Right lung (tissue), 5 donors: ENCODE results near the gene RGS5. TPM values are rescaled to one million over a fixed set of nuclear protein-coding genes. Genes with fewer than 3 reads are reported as not detected.

ENCODE experiments used
- DNase-seq, 2 donors: peaks; one replicate each; pipeline ENCODE4 v3.0.0-alpha.2; 2013
- polyA plus RNA-seq, 5 donors: library from polyadenylated mRNA; unstranded; fragments of 120-200 nt; gene quantifications; one replicate each; pipeline versions ENCODE4 v1.2.1 to v1.2.3, GENCODE V29; 2013; ENCODE audit warnings: inconsistent platforms in 1 of 5, low replicate concordance in 1 of 5; ENCODE audit not compliant: insufficient read length in 5 of 5, insufficient read depth in 1 of 5

Gene RGS5
- polyA plus RNA-seq, 5 donors, result 93.7 to 149 (median 113) TPM

- no peak for DNase-seq
Measured at GRCh38 chr1:163148911-163149310, 53.8 kb downstream of the RGS5 start.

GRCh38 chr1:163147019-163147418 is 55.7 kb downstream of the RGS5 start:
- DNase-seq, result no peak

GRCh38 chr1:163145435-163145834 is 57.3 kb downstream of the RGS5 start:
- no peak for DNase-seq

- DNase-seq, result no peak
Measured at GRCh38 chr1:163144418-163144817, 58.3 kb downstream of the RGS5 start.

DNA sequence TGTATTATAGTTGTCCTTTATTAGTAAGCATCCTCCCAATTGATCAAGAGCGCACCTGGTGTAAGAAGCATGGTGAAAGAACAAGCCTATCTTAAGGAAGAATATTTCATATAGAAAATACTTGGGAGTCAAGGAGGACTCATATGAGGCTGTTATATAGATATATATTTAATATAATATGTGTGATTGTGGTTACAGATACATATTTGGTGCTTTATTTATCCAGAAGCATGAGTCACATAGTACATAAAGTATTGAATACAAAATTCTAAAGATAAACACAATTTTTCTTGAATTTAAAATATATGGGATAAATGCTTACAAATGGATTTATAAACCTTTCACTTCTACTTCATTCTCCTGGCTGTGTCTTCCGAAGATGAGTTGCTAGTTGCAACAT is 60.6 kb downstream of the RGS5 start:
- no peak for DNase-seq

DNA sequence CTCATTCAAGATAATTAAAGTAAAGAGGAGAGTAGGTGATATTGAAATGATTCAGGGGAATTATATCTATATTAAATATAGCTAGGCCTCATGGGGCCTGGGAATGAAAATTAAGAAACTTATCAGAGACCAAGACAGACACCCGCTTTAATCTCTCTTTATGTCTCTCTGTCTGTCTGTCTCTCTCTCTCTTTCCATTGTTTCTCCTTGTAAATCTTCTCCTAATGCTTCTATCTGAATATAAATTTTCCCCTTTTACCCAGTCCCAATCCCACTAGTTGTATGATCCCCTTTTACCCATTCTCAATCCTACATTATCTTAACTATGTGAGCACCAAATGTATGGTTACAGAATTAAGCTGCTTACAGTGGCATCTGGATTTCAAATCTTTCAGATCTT is 61.2 kb downstream of the RGS5 start:
- DNase-seq, result no peak

DNA sequence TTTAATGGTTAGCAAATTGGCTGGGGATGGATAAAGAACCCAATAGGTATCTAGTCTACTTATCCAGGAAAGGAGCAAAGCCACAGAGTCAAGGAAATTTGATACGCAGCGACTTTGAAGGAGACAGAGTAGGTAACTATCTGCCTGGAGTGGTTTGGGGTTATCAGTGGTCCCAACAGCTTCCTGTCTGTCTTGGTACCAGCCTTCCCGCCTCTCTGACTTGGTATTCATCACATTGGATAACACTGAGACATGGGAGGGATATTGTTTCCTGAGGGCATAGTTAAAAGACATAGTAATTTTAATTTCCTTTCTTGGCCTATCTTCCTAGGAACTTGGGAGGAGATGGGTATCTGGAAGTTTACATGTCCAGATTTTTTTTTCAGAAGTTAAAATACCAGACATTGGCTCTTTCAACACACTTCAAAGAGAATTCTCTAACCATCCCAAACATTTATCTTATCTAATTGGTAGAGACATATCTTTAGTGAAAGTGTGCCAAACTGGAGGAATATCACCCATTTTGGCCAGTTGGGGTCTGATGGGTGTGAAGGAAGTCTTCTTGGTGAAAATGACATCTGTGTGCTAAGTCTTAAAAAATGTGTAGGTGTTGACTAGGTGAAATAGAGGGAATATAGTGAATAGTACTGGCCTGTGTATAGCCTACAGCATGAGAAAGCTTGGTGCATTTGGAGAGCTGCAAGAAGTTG is 65.0 kb downstream of the RGS5 start:
- DNase-seq, result no peak

DNA sequence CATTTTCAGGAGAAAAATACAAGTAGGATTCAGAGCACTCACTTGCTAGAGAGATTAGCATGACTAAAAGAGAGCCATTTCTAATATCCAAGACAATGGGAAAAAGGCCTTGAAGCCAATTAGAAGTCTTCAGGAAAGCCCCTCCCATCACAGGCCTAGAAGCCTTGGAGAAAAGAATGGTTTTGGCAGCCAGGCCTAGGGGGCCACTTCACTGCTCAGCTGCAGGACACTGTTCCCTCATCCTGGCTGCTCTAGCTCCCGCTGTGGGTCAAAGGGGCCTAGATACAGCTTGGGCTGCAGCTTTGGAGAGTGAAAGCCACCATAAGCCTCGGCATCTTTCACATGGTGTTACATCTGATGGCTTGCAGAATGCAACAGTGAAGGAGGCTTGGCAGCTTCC is 70.7 kb downstream of the RGS5 start:
- no peak for DNase-seq

DNA sequence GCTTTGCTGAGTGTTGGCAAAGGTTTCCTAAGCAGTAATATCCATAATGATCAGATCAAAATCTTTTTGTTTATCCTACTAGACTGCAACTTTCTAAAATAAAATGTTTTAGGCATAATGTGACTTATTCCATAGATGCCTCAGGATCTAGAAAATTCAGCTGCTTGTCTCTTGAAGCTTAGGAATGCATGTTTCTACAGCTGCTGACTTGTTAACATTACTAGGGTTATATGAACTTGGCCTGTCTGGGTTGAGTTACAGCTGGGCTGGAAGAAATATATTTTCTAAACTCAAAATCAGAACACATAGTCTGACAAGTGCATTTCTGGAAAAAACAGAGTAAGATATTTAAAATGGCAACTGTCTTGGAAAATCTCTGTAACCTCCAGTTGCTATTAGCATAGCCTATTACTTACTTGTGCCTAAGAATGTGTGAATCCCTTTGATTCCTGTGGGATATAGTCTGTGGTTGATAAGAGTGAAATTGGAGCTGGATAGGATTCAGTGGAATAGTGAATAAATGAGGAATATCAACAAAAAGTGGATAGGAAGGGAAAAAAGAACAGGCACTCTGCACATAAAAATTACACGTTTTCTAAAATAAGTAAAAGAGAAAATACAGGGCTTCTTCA is 72.4 kb downstream of the RGS5 start:
- no peak for DNase-seq

DNA sequence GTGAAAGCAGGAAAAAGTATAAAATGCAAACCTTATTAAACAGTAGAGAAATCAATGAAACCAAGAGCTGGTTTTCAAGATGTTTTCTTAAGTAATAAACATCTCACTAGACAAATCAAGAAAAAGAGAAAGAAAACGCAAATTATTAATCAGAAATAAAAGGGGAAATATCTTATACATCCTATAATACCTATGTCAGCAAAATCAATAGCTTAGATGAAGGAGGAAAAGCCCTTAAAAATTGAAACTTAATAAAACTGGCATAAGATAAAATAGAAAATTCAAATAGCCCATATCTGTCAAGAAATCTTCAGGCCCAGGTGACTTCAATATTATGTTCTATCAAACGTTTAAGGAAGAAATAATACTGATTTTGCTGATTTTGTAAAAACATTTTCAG is 74.4 kb downstream of the RGS5 start:
- DNase-seq, result no peak

DNA sequence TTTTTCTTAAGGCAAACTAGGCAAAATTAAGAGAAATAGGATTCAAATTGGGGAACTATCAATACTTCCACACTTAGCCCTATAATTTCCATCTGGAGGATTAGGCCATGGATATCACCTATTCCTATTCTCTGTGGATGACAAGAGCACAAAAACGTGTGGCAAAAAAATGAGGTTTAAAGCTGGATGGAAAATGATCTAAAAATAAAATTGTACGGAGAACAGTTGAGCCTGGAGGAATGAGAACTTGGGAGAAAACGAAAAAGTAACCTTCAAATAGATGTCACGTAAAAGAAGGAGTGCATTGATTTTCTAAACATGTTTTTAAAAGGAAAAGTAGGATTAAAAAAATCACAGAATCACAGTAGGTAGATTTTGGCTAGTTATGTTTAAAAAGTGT is 77.9 kb downstream of the RGS5 start:
- no peak for DNase-seq

DNA sequence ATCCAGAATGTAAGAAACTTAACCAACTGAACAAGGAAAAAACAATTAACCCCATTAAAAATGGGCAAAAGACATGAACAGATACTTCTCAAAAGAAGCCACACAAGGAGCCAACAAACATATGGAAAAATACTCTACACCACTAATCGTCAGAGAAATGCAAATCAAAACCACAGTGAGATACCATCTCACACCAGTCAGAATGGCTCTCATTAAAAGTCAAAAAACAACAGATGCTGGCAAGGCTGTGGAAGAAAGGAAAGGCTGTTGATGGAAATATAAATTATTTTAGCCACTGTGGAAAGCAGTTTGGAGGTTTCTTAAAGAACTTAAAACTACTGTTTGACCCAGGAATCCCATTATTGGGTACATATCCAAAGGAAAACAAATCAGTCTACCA is 82.3 kb downstream of the RGS5 start:
- DNase-seq, result no peak

DNA sequence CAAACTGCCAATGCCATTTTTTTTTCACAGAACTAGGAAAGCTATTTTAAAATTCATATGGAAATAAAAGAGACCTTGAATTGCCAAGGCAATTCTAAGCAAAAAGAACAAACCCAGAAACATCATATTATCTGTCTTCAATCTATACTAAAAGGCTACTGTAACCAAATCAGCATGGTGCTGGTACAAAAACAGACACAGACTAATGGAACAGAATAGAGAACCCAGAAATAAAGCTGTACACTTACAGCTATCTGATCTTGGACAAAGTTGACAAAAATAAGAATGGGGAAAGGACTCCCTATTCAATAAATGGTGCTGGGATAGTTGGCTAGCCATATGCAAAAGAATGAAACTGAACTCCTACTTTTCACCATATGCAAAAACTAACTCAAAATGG is 83.0 kb downstream of the RGS5 start:
- DNase-seq, result no peak

DNA sequence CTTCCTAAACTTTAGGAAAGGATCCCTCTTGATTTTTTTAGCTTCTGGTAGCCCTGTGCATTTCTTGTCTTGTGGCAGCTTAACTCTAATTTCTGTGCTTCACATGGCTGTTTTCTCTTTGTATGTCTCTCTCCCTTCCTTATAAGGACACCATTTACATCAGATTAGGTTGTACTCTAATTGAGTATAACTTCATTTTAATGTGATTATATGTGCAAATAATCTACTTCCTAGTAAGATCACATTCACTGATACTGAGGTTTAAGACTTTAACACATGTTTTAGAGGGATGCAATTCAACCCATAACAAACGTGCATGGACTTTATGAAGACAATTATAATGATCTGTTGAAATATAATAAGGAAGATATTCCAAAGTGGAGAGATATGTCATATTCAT is 86.8 kb downstream of the RGS5 start:
- DNase-seq, result no peak

GRCh38 chr1:163107655-163108054 is 95.1 kb downstream of the RGS5 start:
- no peak for DNase-seq

GRCh38 chr1:163106364-163106987 is 96.2 kb downstream of the RGS5 start:
- DNase-seq, result no peak

GRCh38 chr1:163104385-163105099 is 98.2 kb downstream of the RGS5 start:
- no peak for DNase-seq

DNA sequence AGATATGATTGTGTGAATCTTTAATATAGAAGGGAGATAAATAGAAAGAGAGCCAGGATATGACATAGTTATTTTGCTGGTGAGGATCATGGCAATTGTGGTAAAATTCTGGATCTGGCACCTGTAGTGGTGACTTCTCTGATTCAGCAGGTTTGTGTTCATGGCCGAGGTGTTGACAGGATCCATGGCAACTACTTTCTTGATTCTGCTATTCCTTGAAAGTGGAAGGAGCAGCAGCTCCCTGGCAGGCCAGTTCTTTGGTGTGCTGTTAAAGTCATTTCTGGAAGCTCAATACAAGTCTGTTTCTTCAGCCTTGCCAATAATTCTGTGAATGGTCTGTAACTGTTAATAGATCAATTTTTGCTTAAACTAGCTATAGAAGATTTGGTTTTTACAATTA is 100.1 kb downstream of the RGS5 start:
- DNase-seq, result no peak

DNA sequence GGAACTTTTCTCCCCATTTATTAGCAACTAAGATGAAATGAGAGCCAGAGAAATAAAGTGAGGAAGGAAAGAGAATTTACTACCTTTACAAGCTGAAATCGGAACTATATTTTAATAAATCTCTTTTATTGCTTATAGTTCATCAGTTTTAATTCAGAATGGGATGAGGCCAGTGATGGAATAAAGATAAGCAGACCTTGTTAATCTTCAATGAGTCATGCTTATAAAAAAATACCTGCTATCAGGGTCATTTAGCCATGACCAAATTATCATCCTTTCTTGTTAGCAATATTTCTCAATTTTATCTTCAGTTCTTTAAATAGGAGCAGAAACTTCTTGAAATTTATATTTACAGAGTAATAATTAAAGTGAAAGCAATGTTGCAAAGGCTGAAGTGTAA is 107.5 kb downstream of the RGS5 start:
- no peak for DNase-seq

DNA sequence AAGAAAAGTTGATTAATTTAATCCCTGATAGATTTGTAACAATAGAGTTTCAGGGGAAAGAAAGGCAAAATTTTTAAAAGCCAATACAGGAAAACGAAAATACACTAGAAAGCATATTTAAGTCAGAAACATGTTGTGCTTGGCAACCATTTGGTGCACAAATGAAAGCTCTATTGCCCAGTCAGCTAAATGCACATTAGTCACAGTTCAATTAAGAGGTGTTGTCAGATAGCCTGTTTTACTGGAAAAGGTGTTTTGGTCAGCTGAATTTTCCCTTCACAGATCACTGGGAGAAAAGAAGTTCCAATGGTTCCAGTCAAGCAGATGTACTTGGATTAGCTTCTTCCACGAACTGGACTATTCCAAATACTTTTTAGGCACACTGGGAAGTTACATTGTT is 108.1 kb downstream of the RGS5 start:
- no peak for DNase-seq

GRCh38 chr1:163094182-163094581 is 108.5 kb downstream of the RGS5 start:
- DNase-seq, result no peak

GRCh38 chr1:163093579-163093978 is 109.1 kb downstream of the RGS5 start:
- DNase-seq, result no peak

DNA sequence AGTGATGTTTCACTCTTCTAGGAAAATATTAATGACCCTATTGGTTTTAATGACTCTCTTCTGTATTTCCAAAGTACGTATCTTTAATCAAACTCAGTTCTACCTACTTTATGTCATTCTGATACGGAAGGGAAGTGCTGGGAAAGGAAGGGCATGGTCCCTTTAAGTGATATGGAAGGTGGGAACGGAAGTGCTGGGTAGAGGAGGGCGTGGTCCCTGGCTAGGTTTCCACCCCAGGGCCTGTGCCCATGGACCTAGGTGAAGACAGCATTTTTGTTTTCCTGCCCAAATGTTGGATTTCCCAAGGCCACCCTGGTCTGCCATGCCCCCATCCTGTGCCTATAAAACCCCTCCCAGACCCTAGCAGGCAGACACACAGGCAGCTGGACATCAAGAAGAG is 109.5 kb downstream of the RGS5 start:
- no peak for DNase-seq
